ENCODE measurements around the gene SRSF3. TPM values are rescaled to one million over a fixed set of nuclear protein-coding genes. Genes with fewer than 3 reads are reported as not detected.
A peak's percentile ranks its signal among the peaks of the same experiment; 100 is the strongest.
"Not testable (repeated sequence)": the region's sequence is repeated elsewhere in the genome, so short reads cannot be mapped to it uniquely, and the experiment has no call there.

SRSF3 gene
- total RNA-seq, 1 experiment from 2014 or later = 682 TPM

- peaks cover 30% of the 10 kb centered on the region for H3K4me1 ChIP-seq (ENCODE audit: insufficient read depth, low read length, poor library complexity, severe bottlenecking)
- intact Hi-C loops (cut with micrococcal nuclease; ENCODE audit: unreplicated experiment) = no loop called here
- POLR2A ChIA-PET (ENCODE audit: low non-redundant PET) = no interaction called here
- H3K4me3 ChIP-seq (ENCODE audit: low read depth, low read length, poor library complexity, severe bottlenecking) = no peak overlapping the region
- H3K36me3 ChIP-seq (ENCODE audit: insufficient read depth, low read length, poor library complexity, severe bottlenecking) = no peaks in the 10 kb centered on the region
- no peak for DNase-seq (ENCODE audit: low spot score)
- H3K27ac ChIP-seq (ENCODE audit: low read depth, low read length, poor library complexity, severe bottlenecking) = peak overlapping the region; percentile 77
- no TSS peak for BruUV-seq (replicated peaks)
- H3K27me3 ChIP-seq (replicated peaks; ENCODE audit: insufficient read depth, low read depth, low read length, poor library complexity) = no peaks in the 10 kb centered on the region
- CTCF ChIA-PET = no interaction called here
- TF ChIP-seq EZH2 (IDR thresholded peaks at IDR 0.05; ENCODE audit: borderline replicate concordance, low read depth, low read length, poor library complexity, severe bottlenecking) = no peak
- no peak for TF ChIP-seq CTCF (conservative IDR thresholded peaks at IDR 0.05; ENCODE audit: low read depth, low read length)
- no peaks in the 10 kb centered on the region for H3K9me3 ChIP-seq (ENCODE audit: low read depth, low read length, poor library complexity, severe bottlenecking)
Observed at GRCh38 chr6:36650848-36651478, 56.8 kb downstream of the SRSF3 start.

DNA sequence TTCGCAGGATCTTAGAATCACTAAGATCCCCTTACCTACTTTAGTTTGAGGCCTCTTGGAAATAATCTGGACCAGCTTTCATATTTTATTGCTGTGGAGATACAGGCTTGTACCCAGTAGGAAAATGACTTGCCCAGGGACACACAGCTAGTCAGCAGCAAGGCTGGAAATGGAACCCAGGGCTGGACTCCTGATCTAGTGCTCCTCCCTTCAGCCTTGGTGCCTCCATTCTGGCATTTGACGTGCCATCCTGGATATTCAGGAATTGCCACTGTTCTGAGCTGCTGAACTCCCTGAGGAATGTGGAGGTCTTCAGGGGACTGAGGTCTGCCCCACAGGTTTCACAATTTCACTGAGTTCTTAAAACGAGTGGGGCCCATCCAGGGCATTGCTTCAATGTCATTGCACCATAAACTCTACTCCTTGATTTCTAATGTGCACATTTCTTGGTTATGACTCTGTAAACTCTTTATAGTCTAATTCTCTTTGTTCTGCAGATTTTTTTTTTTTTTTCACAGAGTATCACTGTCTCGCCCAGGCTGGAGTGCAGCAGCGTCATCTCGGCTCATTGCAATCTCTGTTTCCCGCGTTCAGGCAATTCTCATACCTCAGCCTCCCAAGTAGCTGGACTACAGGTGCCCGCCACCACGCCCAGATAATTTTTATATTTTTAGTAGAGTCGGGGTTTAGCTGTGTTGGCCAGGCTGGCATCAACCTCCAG is 57.7 kb downstream of the SRSF3 start:
- intact Hi-C loops (cut with micrococcal nuclease; ENCODE audit: unreplicated experiment) = no loop called here
- ChIA-PET CTCF (no interaction called here), POLR2A (ENCODE audit: low non-redundant PET) (no interaction called here)
- no peaks in the 10 kb centered on the region for H3K9me3 ChIP-seq (ENCODE audit: low read depth, low read length, poor library complexity, severe bottlenecking)
- no peak overlapping the region for H3K4me3 ChIP-seq (ENCODE audit: low read depth, low read length, poor library complexity, severe bottlenecking)
- no peaks in the 10 kb centered on the region for H3K36me3 ChIP-seq (ENCODE audit: insufficient read depth, low read length, poor library complexity, severe bottlenecking)
- no peak for DNase-seq (ENCODE audit: low spot score)
- no peaks in the 10 kb centered on the region for H3K27me3 ChIP-seq (replicated peaks; ENCODE audit: insufficient read depth, low read depth, low read length, poor library complexity)
- peaks cover 30% of the 10 kb centered on the region for H3K4me1 ChIP-seq (ENCODE audit: insufficient read depth, low read length, poor library complexity, severe bottlenecking)
- no TSS peak for BruUV-seq (replicated peaks)
- TF ChIP-seq EZH2 (IDR thresholded peaks at IDR 0.05; ENCODE audit: borderline replicate concordance, low read depth, low read length, poor library complexity, severe bottlenecking) (no peak), CTCF (conservative IDR thresholded peaks at IDR 0.05; ENCODE audit: low read depth, low read length) (no peak)
- no peak overlapping the region for H3K27ac ChIP-seq (ENCODE audit: low read depth, low read length, poor library complexity, severe bottlenecking)

DNA sequence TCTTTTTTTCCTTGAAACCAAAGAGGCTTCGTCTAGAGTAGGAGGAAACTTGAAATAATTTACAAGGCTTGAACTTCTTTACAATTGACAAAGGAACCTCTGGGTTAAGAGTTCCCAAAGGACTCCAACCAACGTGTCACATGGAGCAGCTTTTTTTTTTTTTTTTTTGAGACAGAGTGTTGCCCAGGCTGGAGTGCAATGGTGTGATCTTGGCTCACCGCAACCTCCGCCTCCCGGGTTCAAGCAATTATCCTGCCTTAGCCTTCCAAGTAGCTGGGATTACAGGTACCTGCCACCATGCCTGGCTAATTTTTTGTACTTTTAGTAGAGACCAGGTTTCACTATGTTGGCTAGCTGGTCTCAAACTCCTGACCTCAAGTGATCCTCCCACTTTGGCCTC is 60.3 kb downstream of the SRSF3 start:
- DNase-seq (ENCODE audit: low spot score); BruUV-seq (replicated peaks); H3K9me3 ChIP-seq (ENCODE audit: low read depth, low read length, poor library complexity, severe bottlenecking); intact Hi-C loops (cut with micrococcal nuclease; ENCODE audit: unreplicated experiment); CTCF ChIA-PET; H3K27me3 ChIP-seq (replicated peaks; ENCODE audit: insufficient read depth, low read depth, low read length, poor library complexity); H3K4me3 ChIP-seq (ENCODE audit: low read depth, low read length, poor library complexity, severe bottlenecking); H3K27ac ChIP-seq (ENCODE audit: low read depth, low read length, poor library complexity, severe bottlenecking); H3K36me3 ChIP-seq (ENCODE audit: insufficient read depth, low read length, poor library complexity, severe bottlenecking): not testable (repeated sequence)
- H3K4me1 ChIP-seq (ENCODE audit: insufficient read depth, low read length, poor library complexity, severe bottlenecking) = peaks cover 25% of the 10 kb centered on the region
- POLR2A ChIA-PET (ENCODE audit: low non-redundant PET) = interaction anchor here (0.7 kb wide), 1 partner anchor 1661 kb away, joined by 7 read pairs; no protein-coding TSS in a partner anchor

Small RNA genes within 50 kb of the gene (microRNA-seq; reads per million reads assigned to microRNA genes)
- gene MIR3925 = 2.2 reads per million

Other genes with a start within 250 kb of the SRSF3 start
- 0.33 and 0.58 TPM in 2 replicates for gene ETV7, start 206.7 kb upstream of the SRSF3 start, total RNA-seq (2021)
- gene PXT1, start 151.5 kb upstream of the SRSF3 start, total RNA-seq (2021) = 0.13 and 0.21 TPM in 2 replicates
- 69.7 and 72.6 TPM in 2 replicates for gene KCTD20, start 151.4 kb upstream of the SRSF3 start, total RNA-seq (2021)
- gene STK38, start 46.9 kb upstream of the SRSF3 start, total RNA-seq (2021) = 21.2 and 24.2 TPM in 2 replicates
- 30.4 and 33.6 TPM in 2 replicates for gene CDKN1A, start 84.4 kb downstream of the SRSF3 start, total RNA-seq (2021)
- gene RAB44, start 103.5 kb downstream of the SRSF3 start, total RNA-seq (2021) = 0.07 TPM in 1 of 2 replicates, not detected in the other
- gene CPNE5, start 245.1 kb downstream of the SRSF3 start, total RNA-seq (2021) = 0.13 and 0.48 TPM in 2 replicates